ENCODE data around the gene NTM. TPM values are rescaled to one million over a fixed set of nuclear protein-coding genes. Genes with fewer than 3 reads are reported as not detected.

The NTM gene
- total and polyA plus RNA-seq, 2 donors from 2014 or later: 0.92 to 10.3 TPM

GRCh38 chr11:131802440-131803115, 432.2 kb downstream of the NTM start:
- DNase-seq: no peak
- FAIRE-seq: no peak
- H3K9ac ChIP-seq (ENCODE audit: low read length in 3 of 3): no peak overlapping the region
- no peaks in the 10 kb centered on the region for H3K27me3 ChIP-seq (ENCODE audit: control insufficient read depth, insufficient read depth, low read length)
- no peak overlapping the region for H3K27ac ChIP-seq (ENCODE audit: low read depth in 2 of 2, low read length in 2 of 2)
- no peak overlapping the region for H3K4me3 ChIP-seq (ENCODE audit: low read length in 3 of 3)
- TF ChIP-seq CTCF (IDR thresholded peaks at IDR 0.05; ENCODE audit: borderline replicate concordance, extremely low read depth, insufficient read depth): no peak
- H3K4me1 ChIP-seq (ENCODE audit: control insufficient read depth in 2 of 3, insufficient read depth in 2 of 3, low read depth in 1 of 3, low read length in 3 of 3): no peaks in the 10 kb centered on the region
- no peaks in the 10 kb centered on the region for H3K36me3 ChIP-seq (ENCODE audit: control insufficient read depth in 2 of 3, insufficient read depth in 3 of 3, low read length in 3 of 3)
- H3K9me3 ChIP-seq (ENCODE audit: control insufficient read depth in 2 of 3, insufficient read depth in 1 of 3, low read length in 3 of 3): no peaks in the 10 kb centered on the region
- intact Hi-C loops (cut with DNase I): no loop called here

GRCh38 chr11:131807876-131808275, 437.5 kb downstream of the NTM start:
- no peak overlapping the region for H3K9ac ChIP-seq (ENCODE audit: low read length in 3 of 3)
- no peaks in the 10 kb centered on the region for H3K4me1 ChIP-seq (ENCODE audit: control insufficient read depth in 2 of 3, insufficient read depth in 2 of 3, low read depth in 1 of 3, low read length in 3 of 3)
- H3K36me3 ChIP-seq (ENCODE audit: control insufficient read depth in 2 of 3, insufficient read depth in 3 of 3, low read length in 3 of 3): no peaks in the 10 kb centered on the region
- no peak for DNase-seq
- no peaks in the 10 kb centered on the region for H3K9me3 ChIP-seq (ENCODE audit: control insufficient read depth in 2 of 3, insufficient read depth in 1 of 3, low read length in 3 of 3)
- no peak for FAIRE-seq
- H3K27me3 ChIP-seq (ENCODE audit: control insufficient read depth, insufficient read depth, low read length): no peaks in the 10 kb centered on the region
- no peak overlapping the region for H3K4me3 ChIP-seq (ENCODE audit: low read length in 3 of 3)
- H3K27ac ChIP-seq (ENCODE audit: low read depth in 2 of 2, low read length in 2 of 2): no peak overlapping the region
- TF ChIP-seq CTCF (IDR thresholded peaks at IDR 0.05; ENCODE audit: borderline replicate concordance, extremely low read depth, insufficient read depth): no peak
- intact Hi-C loops (cut with DNase I): no loop called here

- Histone ChIP-seq H3K9ac (ENCODE audit: low read length in 3 of 3) (no peak overlapping the region), H3K27me3 (ENCODE audit: control insufficient read depth, insufficient read depth, low read length) (no peaks in the 10 kb centered on the region), H3K36me3 (ENCODE audit: control insufficient read depth in 2 of 3, insufficient read depth in 3 of 3, low read length in 3 of 3) (no peaks in the 10 kb centered on the region), H3K4me3 (ENCODE audit: low read length in 3 of 3) (no peak overlapping the region), H3K27ac (ENCODE audit: low read depth in 2 of 2, low read length in 2 of 2) (no peak overlapping the region), H3K9me3 (ENCODE audit: control insufficient read depth in 2 of 3, insufficient read depth in 1 of 3, low read length in 3 of 3) (no peaks in the 10 kb centered on the region), H3K4me1 (ENCODE audit: control insufficient read depth in 2 of 3, insufficient read depth in 2 of 3, low read depth in 1 of 3, low read length in 3 of 3) (no peaks in the 10 kb centered on the region)
- intact Hi-C loops (cut with DNase I): no loop called here
- FAIRE-seq (no peak), DNase-seq (no peak)
- no peak for TF ChIP-seq CTCF (IDR thresholded peaks at IDR 0.05; ENCODE audit: borderline replicate concordance, extremely low read depth, insufficient read depth)
Observed at GRCh38 chr11:131808470-131808869, 438.1 kb downstream of the NTM start.
